ENCODE measurements around the gene ELMOD1.

Gene ELMOD1

GRCh38 chr11:107583629-107584195, 7.2 kb upstream of the ELMOD1 start:
- no peak for FAIRE-seq
- TF ChIP-seq CTCF (IDR thresholded peaks at IDR 0.05; ENCODE audit: insufficient read depth, missing control alignments): no peak
- DNase-seq (ENCODE audit: insufficient read length, low spot score): no peak

GRCh38 chr11:107587306-107587979, 3.5 kb upstream of the ELMOD1 start:
- TF ChIP-seq CTCF (IDR thresholded peaks at IDR 0.05; ENCODE audit: insufficient read depth, missing control alignments): no peak
- DNase-seq (ENCODE audit: insufficient read length, low spot score) (no peak), FAIRE-seq (no peak)

- FAIRE-seq: no peak
- no peak for TF ChIP-seq CTCF (IDR thresholded peaks at IDR 0.05; ENCODE audit: insufficient read depth, missing control alignments)
- DNase-seq (ENCODE audit: insufficient read length, low spot score): no peak
Observed at GRCh38 chr11:107591378-107592230, 657 bp downstream of the ELMOD1 start.

GRCh38 chr11:107592231-107592590, 1.3 kb downstream of the ELMOD1 start:
- no peak for DNase-seq (ENCODE audit: insufficient read length, low spot score)
- no peak for FAIRE-seq
- TF ChIP-seq CTCF (IDR thresholded peaks at IDR 0.05; ENCODE audit: insufficient read depth, missing control alignments): no peak

GRCh38 chr11:107592813-107593212, 1.9 kb downstream of the ELMOD1 start:
- no peak for FAIRE-seq
- TF ChIP-seq CTCF (IDR thresholded peaks at IDR 0.05; ENCODE audit: insufficient read depth, missing control alignments): no peak
- DNase-seq (ENCODE audit: insufficient read length, low spot score): no peak

GRCh38 chr11:107593951-107594350, 3.0 kb downstream of the ELMOD1 start:
- no peak for DNase-seq (ENCODE audit: insufficient read length, low spot score)
- TF ChIP-seq CTCF (IDR thresholded peaks at IDR 0.05; ENCODE audit: insufficient read depth, missing control alignments): no peak
- FAIRE-seq: no peak

Measured in D721Med (cell line).